NCI-H2196 treated with DMSO at 0.1 percent for 48 hours (cell line): ENCODE results near the gene RPIA.
"Not testable (repeated sequence)": the region's sequence is repeated elsewhere in the genome, so short reads cannot be mapped to it uniquely, and the experiment has no call there.

Experiments used
- DNase-seq: peaks from one replicate; lab custom pipeline; 2025; ENCODE audit not compliant: unreplicated experiment; lab: John Stamatoyannopoulos, UW

Gene RPIA

GRCh38 chr2:88733155-88733902 is 41.9 kb downstream of the RPIA start:
- DNase-seq = no peak

- DNase-seq = no peak
These were observed 43.7 kb downstream of the RPIA start for GRCh38 chr2:88735133-88735532.

GRCh38 chr2:88735853-88736252 is 44.4 kb downstream of the RPIA start:
- no peak for DNase-seq

GRCh38 chr2:88736437-88736836 is 45.0 kb downstream of the RPIA start:
- DNase-seq = no peak

- DNase-seq = no peak
These were observed 45.9 kb downstream of the RPIA start for GRCh38 chr2:88737385-88737784.

- DNase-seq = no peak
These were observed 46.8 kb downstream of the RPIA start for GRCh38 chr2:88738271-88738670.

GRCh38 chr2:88739985-88740600 is 48.6 kb downstream of the RPIA start:
- DNase-seq = no peak

GRCh38 chr2:88746929-88747490 is 55.5 kb downstream of the RPIA start:
- DNase-seq = no peak

- DNase-seq = no peak
These were observed 56.5 kb downstream of the RPIA start for GRCh38 chr2:88747990-88748389.

GRCh38 chr2:88751768-88752167 is 60.3 kb downstream of the RPIA start:
- no peak for DNase-seq

GRCh38 chr2:88753833-88754584 is 62.5 kb downstream of the RPIA start:
- DNase-seq = no peak

- no peak for DNase-seq
These were observed 63.3 kb downstream of the RPIA start for GRCh38 chr2:88754585-88755320.

- no peak for DNase-seq
These were observed 64.4 kb downstream of the RPIA start for GRCh38 chr2:88755836-88756235.

- no peak for DNase-seq
These were observed 65.6 kb downstream of the RPIA start for GRCh38 chr2:88757025-88757424.

GRCh38 chr2:88758702-88759101 is 67.2 kb downstream of the RPIA start:
- DNase-seq = not testable (repeated sequence)

- DNase-seq = no peak
These were observed 69.5 kb downstream of the RPIA start for GRCh38 chr2:88760819-88761598.

GRCh38 chr2:88764141-88764849 is 72.8 kb downstream of the RPIA start:
- no peak for DNase-seq

- no peak for DNase-seq
These were observed 73.3 kb downstream of the RPIA start for GRCh38 chr2:88764850-88765153.

GRCh38 chr2:88765154-88765888 is 73.8 kb downstream of the RPIA start:
- DNase-seq = no peak
